ENCODE measurements around the gene DDR2. TPM values are rescaled to one million over a fixed set of nuclear protein-coding genes. Genes with fewer than 3 reads are reported as not detected.
"Not testable (repeated sequence)": the region's sequence is repeated elsewhere in the genome, so short reads cannot be mapped to it uniquely, and the experiment has no call there.

The DDR2 gene
- total RNA-seq, 1 donor from 2014 or later: 26.9 TPM

DNA sequence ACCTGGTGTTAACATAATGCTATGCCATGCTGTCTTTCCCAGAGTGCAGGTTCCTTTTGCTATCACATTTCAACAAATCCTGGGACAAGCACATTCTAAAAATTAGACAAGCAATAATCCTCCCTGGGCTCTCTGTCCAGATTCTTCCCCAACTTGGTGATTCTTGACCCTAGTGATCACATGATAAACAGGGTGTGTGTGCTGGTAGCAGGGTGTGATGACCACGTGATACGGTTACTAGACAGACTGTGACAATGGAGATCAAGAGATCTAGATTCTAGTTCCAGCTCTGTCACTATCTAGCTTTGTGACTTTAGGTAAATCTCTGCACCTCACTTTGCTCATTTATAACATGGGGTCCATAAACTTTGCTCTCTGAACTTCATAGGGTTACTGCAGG is 96.3 kb downstream of the DDR2 start:
- no peak for TF ChIP-seq CTCF (IDR thresholded peaks at IDR 0.05; ENCODE audit: borderline replicate concordance)
- H3K27ac ChIP-seq (replicated peaks): no peak overlapping the region
- no peak for DNase-seq
- intact Hi-C loops (cut with micrococcal nuclease): no loop called here
- no peaks in the 10 kb centered on the region for H3K27me3 ChIP-seq (ENCODE audit: low read depth)
- no peak overlapping the region for H3K4me3 ChIP-seq
- peaks cover 25% of the 10 kb centered on the region for H3K4me1 ChIP-seq
- H3K9me3 ChIP-seq (replicated peaks): no peaks in the 10 kb centered on the region
- H3K36me3 ChIP-seq: no peaks in the 10 kb centered on the region

- H3K9me3 ChIP-seq (replicated peaks); intact Hi-C loops (cut with micrococcal nuclease); DNase-seq; H3K27ac ChIP-seq (replicated peaks); H3K4me3 ChIP-seq; H3K36me3 ChIP-seq; H3K27me3 ChIP-seq (ENCODE audit: low read depth): not testable (repeated sequence)
- peaks cover 31% of the 10 kb centered on the region for H3K4me1 ChIP-seq
Measured at GRCh38 chr1:162729195-162729774, 97.0 kb downstream of the DDR2 start.

- Histone ChIP-seq H3K4me3 (no peak overlapping the region), H3K36me3 (no peaks in the 10 kb centered on the region), H3K9me3 (replicated peaks) (no peaks in the 10 kb centered on the region), H3K27me3 (ENCODE audit: low read depth) (no peaks in the 10 kb centered on the region), H3K27ac (replicated peaks) (peak overlapping the region; percentile 64), H3K4me1 (peaks cover 46% of the 10 kb centered on the region)
- intact Hi-C loops (cut with micrococcal nuclease): no loop called here
- TF ChIP-seq CTCF (IDR thresholded peaks at IDR 0.05; ENCODE audit: borderline replicate concordance): no peak
- DNase-seq: no peak
Measured at GRCh38 chr1:162732094-162732493, 99.8 kb downstream of the DDR2 start.

DNA sequence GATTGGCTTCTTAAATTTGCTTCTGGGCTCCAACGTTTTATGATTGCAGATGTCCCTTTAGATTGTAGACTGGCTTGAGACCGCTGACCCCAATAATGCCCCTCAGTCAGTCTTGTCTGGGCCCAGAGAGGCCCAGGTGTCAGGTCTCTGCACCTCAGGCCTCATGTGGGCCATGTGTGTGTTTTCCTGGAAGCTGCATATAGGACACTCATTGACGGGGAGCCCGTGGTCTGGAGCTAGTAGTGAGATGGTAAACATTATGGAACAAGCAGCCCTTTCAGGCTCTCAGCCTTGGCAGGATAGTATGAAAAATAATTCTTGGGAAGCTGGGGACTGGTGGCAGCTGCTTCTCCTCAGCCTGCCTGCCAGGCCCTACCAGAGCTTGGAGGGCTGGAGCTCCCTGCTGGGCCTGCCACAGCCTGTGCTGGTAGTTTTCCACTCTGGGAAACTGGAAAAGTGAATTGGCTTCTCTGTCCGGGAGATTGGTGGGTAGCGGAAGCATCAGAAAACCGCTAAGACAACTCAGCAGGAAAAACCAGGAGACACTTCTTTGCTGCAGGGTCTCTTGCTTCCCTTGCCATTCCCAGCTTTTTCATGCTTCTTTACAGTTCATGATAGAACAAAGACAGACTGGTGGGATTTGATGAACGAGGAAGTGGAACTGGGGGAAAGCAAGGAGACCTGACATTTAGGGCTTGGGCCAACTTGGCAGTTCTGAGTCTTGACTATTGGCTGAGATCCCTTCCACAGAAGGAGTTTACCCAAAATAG is 100.5 kb downstream of the DDR2 start:
- DNase-seq: peak; percentile 66
- intact Hi-C loops (cut with micrococcal nuclease): no loop called here
- Histone ChIP-seq H3K4me1 (peaks cover 46% of the 10 kb centered on the region), H3K4me3 (no peak overlapping the region), H3K9me3 (replicated peaks) (no peaks in the 10 kb centered on the region), H3K36me3 (no peaks in the 10 kb centered on the region), H3K27ac (replicated peaks) (peak overlapping the region; percentile 64), H3K27me3 (ENCODE audit: low read depth) (no peaks in the 10 kb centered on the region)
- TF ChIP-seq CTCF (IDR thresholded peaks at IDR 0.05; ENCODE audit: borderline replicate concordance): no peak

DNA sequence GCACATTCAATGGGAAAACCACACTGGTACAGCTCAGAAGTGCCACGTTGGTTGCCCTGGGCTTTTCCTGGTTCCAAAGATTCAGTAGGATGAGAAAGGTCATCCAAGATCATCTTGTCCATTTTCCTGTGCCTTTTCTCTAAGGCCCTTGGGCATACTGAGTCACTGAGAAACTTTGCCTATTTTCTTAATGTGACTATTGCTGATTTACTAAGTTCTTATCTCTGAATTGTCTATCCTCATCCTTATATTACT is 101.0 kb downstream of the DDR2 start:
- peak overlapping the region; percentile 64 for H3K27ac ChIP-seq (replicated peaks)
- no peaks in the 10 kb centered on the region for H3K9me3 ChIP-seq (replicated peaks)
- no peak for TF ChIP-seq CTCF (IDR thresholded peaks at IDR 0.05; ENCODE audit: borderline replicate concordance)
- DNase-seq: no peak
- no peaks in the 10 kb centered on the region for H3K36me3 ChIP-seq
- peaks cover 46% of the 10 kb centered on the region for H3K4me1 ChIP-seq
- no peak overlapping the region for H3K4me3 ChIP-seq
- no peaks in the 10 kb centered on the region for H3K27me3 ChIP-seq (ENCODE audit: low read depth)
- intact Hi-C loops (cut with micrococcal nuclease): no loop called here

- peak overlapping the region; percentile 64 for H3K27ac ChIP-seq (replicated peaks)
- intact Hi-C loops (cut with micrococcal nuclease): no loop called here
- no peaks in the 10 kb centered on the region for H3K27me3 ChIP-seq (ENCODE audit: low read depth)
- H3K9me3 ChIP-seq (replicated peaks): no peaks in the 10 kb centered on the region
- no peaks in the 10 kb centered on the region for H3K36me3 ChIP-seq
- no peak for DNase-seq
- no peak for TF ChIP-seq CTCF (IDR thresholded peaks at IDR 0.05; ENCODE audit: borderline replicate concordance)
- no peak overlapping the region for H3K4me3 ChIP-seq
- H3K4me1 ChIP-seq: peaks cover 46% of the 10 kb centered on the region
Measured at GRCh38 chr1:162734047-162734446, 101.8 kb downstream of the DDR2 start.
